Progenitor cell of endocrine pancreas (in vitro differentiated cells): ENCODE data around the gene MCM10. TPM values are rescaled to one million over a fixed set of nuclear protein-coding genes. Genes with fewer than 3 reads are reported as not detected.
"Not testable (repeated sequence)": the region's sequence is repeated elsewhere in the genome, so short reads cannot be mapped to it uniquely, and the experiment has no call there.

Source experiments
- DNase-seq: peaks from one replicate; pipeline ENCODE4 v3.0.0; 2021; ENCODE audit warnings: low spot score; ENCODE audit not compliant: unreplicated experiment
- H3K27ac Mint-ChIP-seq: 2 replicates; pipeline ENCODE4 v1.8.0; 2021; ENCODE audit warnings: mild to moderate bottlenecking, moderate library complexity, mixed read lengths
- H3K27me3 Mint-ChIP-seq: 2 replicates; pipeline ENCODE4 v1.8.0; 2021; ENCODE audit warnings: mixed read lengths
- H3K36me3 Mint-ChIP-seq: 2 replicates; pipeline ENCODE4 v1.8.0; 2022; ENCODE audit warnings: mixed read lengths; ENCODE audit not compliant: insufficient read depth
- H3K4me1 Mint-ChIP-seq: 2 replicates; pipeline ENCODE4 v1.8.0; 2021; ENCODE audit warnings: low read depth, mixed read lengths
- H3K4me3 Mint-ChIP-seq: 2 replicates; pipeline ENCODE4 v1.8.0; 2021; ENCODE audit warnings: low read depth, mild to moderate bottlenecking, moderate library complexity, mixed read lengths
- H3K9me3 Mint-ChIP-seq: 2 replicates; pipeline ENCODE4 v1.8.0; 2021; ENCODE audit warnings: low read depth, mixed read lengths
- total RNA-seq: library from RNA; stranded (reverse); gene quantifications from 2 replicates; pipeline ENCODE4 v1.2.1, GENCODE V29; 2021
- TF ChIP-seq, protein P1 (sequence below): fragments of 200-600 bp; sonication (generic); IDR thresholded peaks from one replicate; pipeline ENCODE4 v1.5.0; 2021; ENCODE audit warnings: antibody characterized with exemption, mild to moderate bottlenecking; ENCODE audit not compliant: unreplicated experiment

The MCM10 gene
- total RNA-seq, 1 donor from 2014 or later, result 20.2 TPM

DNA sequence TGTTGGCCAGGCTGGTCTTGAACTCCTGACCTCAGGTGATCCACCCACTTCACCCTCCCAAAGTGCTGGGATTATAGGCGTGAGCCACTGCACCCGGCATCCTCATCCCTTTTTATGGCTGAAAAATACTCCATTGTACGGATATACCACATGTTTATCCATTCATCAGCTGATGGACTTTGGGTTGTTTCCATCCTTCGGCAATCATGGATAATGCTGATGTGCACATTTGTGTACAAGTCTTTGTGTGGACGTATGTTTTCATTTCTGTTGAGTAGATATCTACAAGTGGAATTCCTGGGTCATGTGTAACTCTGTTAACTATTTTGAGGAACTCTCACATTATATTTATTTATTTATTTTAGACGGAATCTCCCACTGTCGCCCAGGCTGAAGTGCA, 78.6 kb downstream of the MCM10 start:
- H3K27me3 Mint-ChIP-seq, result no peaks in the 10 kb centered on the region
- no peak overlapping the region for H3K4me3 Mint-ChIP-seq
- no peaks in the 10 kb centered on the region for H3K4me1 Mint-ChIP-seq
- DNase-seq, result no peak
- no peaks in the 10 kb centered on the region for H3K36me3 Mint-ChIP-seq
- H3K9me3 Mint-ChIP-seq, result no peaks in the 10 kb centered on the region
- H3K27ac Mint-ChIP-seq, result no peak overlapping the region
- TF ChIP-seq, protein P1, sequence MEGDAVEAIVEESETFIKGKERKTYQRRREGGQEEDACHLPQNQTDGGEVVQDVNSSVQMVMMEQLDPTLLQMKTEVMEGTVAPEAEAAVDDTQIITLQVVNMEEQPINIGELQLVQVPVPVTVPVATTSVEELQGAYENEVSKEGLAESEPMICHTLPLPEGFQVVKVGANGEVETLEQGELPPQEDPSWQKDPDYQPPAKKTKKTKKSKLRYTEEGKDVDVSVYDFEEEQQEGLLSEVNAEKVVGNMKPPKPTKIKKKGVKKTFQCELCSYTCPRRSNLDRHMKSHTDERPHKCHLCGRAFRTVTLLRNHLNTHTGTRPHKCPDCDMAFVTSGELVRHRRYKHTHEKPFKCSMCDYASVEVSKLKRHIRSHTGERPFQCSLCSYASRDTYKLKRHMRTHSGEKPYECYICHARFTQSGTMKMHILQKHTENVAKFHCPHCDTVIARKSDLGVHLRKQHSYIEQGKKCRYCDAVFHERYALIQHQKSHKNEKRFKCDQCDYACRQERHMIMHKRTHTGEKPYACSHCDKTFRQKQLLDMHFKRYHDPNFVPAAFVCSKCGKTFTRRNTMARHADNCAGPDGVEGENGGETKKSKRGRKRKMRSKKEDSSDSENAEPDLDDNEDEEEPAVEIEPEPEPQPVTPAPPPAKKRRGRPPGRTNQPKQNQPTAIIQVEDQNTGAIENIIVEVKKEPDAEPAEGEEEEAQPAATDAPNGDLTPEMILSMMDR, result no peak

DNA sequence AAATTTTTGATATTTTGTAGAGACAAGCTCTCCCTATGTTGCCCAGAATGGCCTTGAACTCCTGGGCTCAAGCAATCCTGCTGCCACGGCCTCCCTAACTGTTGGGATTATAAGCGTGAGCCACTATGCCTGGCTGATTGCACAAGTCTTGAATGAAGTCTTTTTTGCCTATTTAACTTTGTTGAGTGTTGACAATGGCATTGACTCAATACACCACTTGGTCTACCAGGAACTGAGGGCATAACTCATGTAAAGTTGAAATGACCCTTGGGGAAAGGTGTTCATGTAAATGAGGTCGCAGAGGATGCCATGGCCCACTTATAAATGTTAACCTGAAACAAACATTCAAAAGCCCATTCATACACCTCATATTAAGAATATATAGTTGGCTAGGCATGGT, 80.3 kb downstream of the MCM10 start:
- no peak overlapping the region for H3K4me3 Mint-ChIP-seq
- H3K27me3 Mint-ChIP-seq, result no peaks in the 10 kb centered on the region
- H3K4me1 Mint-ChIP-seq, result no peaks in the 10 kb centered on the region
- no peaks in the 10 kb centered on the region for H3K9me3 Mint-ChIP-seq
- TF ChIP-seq, protein P1, result no peak
- no peak overlapping the region for H3K27ac Mint-ChIP-seq
- no peak for DNase-seq
- H3K36me3 Mint-ChIP-seq, result no peaks in the 10 kb centered on the region

DNA sequence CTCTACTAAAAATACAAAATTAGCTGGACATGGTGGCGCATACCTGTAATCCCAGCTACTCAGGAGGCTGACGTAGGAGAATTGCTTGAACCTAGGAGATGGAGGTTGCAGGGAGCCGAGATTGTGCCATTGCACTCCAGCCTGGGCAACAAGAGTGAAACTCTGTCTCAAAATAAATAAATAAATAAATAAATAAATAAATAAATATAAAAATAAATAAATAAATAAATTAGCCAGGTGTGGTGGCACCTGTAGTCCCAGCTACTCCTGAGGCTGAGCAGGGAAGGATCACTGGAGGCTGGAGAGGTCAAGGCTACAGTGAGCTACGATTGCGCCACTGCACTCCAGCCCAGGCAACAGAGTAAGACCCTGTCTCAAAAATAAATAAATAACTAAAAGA, 80.9 kb downstream of the MCM10 start:
- H3K4me3 Mint-ChIP-seq, H3K9me3 Mint-ChIP-seq, DNase-seq, H3K36me3 Mint-ChIP-seq, H3K4me1 Mint-ChIP-seq, H3K27me3 Mint-ChIP-seq, H3K27ac Mint-ChIP-seq: not testable (repeated sequence)

DNA sequence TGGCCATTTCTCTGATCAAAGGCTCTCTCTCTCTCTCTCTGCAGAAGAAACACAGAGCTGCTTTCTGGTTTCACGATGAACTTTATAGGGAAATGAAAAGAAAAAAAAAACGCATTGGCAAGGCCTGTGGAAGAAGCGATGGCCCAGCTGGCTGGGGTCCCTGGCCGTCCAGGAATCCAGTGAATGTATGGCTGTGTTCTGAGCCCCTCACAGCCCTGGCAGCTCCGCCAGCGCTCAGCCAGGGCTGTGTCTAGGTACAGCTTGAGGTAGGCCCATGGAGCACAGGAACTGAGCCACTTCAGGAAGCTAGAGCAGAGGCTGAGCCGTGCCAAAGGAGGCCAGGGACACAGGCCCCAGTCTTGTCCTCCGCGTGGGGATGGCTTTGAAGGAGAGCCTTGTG, 85.9 kb downstream of the MCM10 start:
- H3K27ac Mint-ChIP-seq, result no peak overlapping the region
- TF ChIP-seq, protein P1, result no peak
- H3K27me3 Mint-ChIP-seq, result no peaks in the 10 kb centered on the region
- H3K4me3 Mint-ChIP-seq, result no peak overlapping the region
- H3K36me3 Mint-ChIP-seq, result no peaks in the 10 kb centered on the region
- no peak for DNase-seq
- H3K4me1 Mint-ChIP-seq, result no peaks in the 10 kb centered on the region
- H3K9me3 Mint-ChIP-seq, result no peaks in the 10 kb centered on the region

DNA sequence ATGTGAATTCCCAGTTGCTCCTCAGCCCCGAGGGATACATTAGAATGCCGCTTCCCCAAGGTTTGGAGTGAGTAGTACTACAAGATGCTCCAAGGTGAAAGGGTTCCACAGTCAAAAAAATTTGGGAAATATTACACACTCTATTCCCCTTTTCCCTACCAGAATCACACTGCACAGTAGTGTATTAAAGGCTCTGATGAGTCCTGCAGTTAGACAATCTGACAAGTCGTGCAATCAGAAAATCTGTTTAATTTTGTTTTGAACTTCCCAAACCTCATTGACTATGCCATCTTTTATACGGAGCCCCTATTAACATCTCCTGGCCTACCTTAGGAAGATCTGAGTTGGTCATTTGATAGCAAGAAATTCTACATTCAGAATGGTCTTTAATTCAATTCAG, 86.4 kb downstream of the MCM10 start:
- DNase-seq, result no peak
- Mint-ChIP-seq H3K36me3 (no peaks in the 10 kb centered on the region), H3K4me1 (no peaks in the 10 kb centered on the region), H3K27me3 (no peaks in the 10 kb centered on the region), H3K4me3 (no peak overlapping the region), H3K27ac (no peak overlapping the region), H3K9me3 (no peaks in the 10 kb centered on the region)
- TF ChIP-seq, protein P1, result no peak

DNA sequence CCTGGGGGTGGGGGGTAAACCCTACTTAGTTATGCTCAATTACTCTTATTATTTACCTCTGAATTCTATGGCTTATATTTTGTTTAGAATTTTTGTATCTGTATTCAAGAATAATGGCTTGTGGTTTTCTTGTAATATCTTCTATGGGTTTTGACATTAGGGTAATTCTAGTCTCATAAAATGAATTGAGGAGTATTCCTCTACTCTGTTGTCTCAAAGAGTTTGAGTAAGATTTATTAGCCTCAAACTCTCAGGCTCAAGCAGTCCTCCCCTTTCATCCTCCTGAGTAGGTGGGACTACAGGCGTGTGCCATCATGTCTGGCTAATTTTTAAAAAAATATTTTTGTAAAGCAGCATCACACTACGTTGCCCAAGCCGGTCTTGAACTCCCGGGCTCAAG, 92.4 kb downstream of the MCM10 start:
- Mint-ChIP-seq H3K27ac (no peak overlapping the region), H3K4me1 (no peaks in the 10 kb centered on the region), H3K36me3 (no peaks in the 10 kb centered on the region), H3K9me3 (peaks cover 5% of the 10 kb centered on the region), H3K27me3 (no peaks in the 10 kb centered on the region), H3K4me3 (no peak overlapping the region)
- DNase-seq, result no peak
- TF ChIP-seq, protein P1, result no peak
